Measurements from ENCODE around the gene GNL3L.
"Not testable (repeated sequence)": the region's sequence is repeated elsewhere in the genome, so short reads cannot be mapped to it uniquely, and the experiment has no call there.

The GNL3L gene

GRCh38 chrX:54555006-54555405, 25.0 kb downstream of the GNL3L start:
- not testable (repeated sequence) for DNase-seq (ENCODE audit: low spot score)

GRCh38 chrX:54560411-54560810, 30.4 kb downstream of the GNL3L start:
- no peak for DNase-seq (ENCODE audit: low spot score)

GRCh38 chrX:54561622-54562021, 31.6 kb downstream of the GNL3L start:
- DNase-seq (ENCODE audit: low spot score), result no peak

- DNase-seq (ENCODE audit: low spot score), result no peak
These were observed 34.9 kb downstream of the GNL3L start for GRCh38 chrX:54564936-54565335.

GRCh38 chrX:54570332-54570731, 40.3 kb downstream of the GNL3L start:
- no peak for DNase-seq (ENCODE audit: low spot score)

GRCh38 chrX:54572641-54573040, 42.6 kb downstream of the GNL3L start:
- DNase-seq (ENCODE audit: low spot score), result not testable (repeated sequence)

- no peak for DNase-seq (ENCODE audit: low spot score)
These were observed 67.7 kb downstream of the GNL3L start for GRCh38 chrX:54597728-54598127.

GRCh38 chrX:54602563-54602962, 72.5 kb downstream of the GNL3L start:
- no peak for DNase-seq (ENCODE audit: low spot score)

All from hematopoietic multipotent progenitor cell treated with erythropoietin and hydrocortisone succinate and interleukin-3 and kit ligand, for 15 days (in vitro differentiated cells).